Endodermal cell (in vitro differentiated cells): Measurements from ENCODE around the gene PAFAH1B1. TPM values are rescaled to one million over a fixed set of nuclear protein-coding genes. Genes with fewer than 3 reads are reported as not detected.

Source experiments
- DNase-seq: peaks from one replicate; pipeline ENCODE4 v3.0.0-alpha.2; 2017
- H3K27ac ChIP-seq: 2 replicates; pipeline ENCODE4 v1.5.1; 2013; ENCODE audit warnings: mild to moderate bottlenecking, low read depth, low read length, moderate library complexity
- H3K27me3 ChIP-seq: 2 replicates; pipeline ENCODE4 v1.6.1; 2013; ENCODE audit warnings: mild to moderate bottlenecking, low read length, moderate library complexity; ENCODE audit not compliant: insufficient read depth, control insufficient read depth, poor library complexity, severe bottlenecking
- H3K36me3 ChIP-seq: 2 replicates; pipeline ENCODE4 v1.7.0; 2013; ENCODE audit warnings: mild to moderate bottlenecking, low read length, moderate library complexity; ENCODE audit not compliant: control insufficient read depth, insufficient read depth
- H3K4me1 ChIP-seq: one replicate; pipeline ENCODE4 v1.7.0; 2013; ENCODE audit warnings: low read length; ENCODE audit not compliant: control insufficient read depth, insufficient read depth
- H3K4me3 ChIP-seq: 2 replicates; pipeline ENCODE4 v1.5.1; 2013; ENCODE audit warnings: mild to moderate bottlenecking, low read length, moderate library complexity
- H3K9ac ChIP-seq: 2 replicates; pipeline ENCODE4 v1.6.1; 2013; ENCODE audit warnings: mild to moderate bottlenecking, low read length, moderate library complexity; ENCODE audit not compliant: poor library complexity, severe bottlenecking; ENCODE audit errors: extremely low read depth
- H3K9me3 ChIP-seq: 2 replicates; pipeline ENCODE4 v1.6.1; 2013; ENCODE audit warnings: mild to moderate bottlenecking, low read length, moderate library complexity; ENCODE audit not compliant: control insufficient read depth
- H3K27ac Mint-ChIP-seq: 2 replicates; pipeline ENCODE4 v1.8.0; 2020; ENCODE audit warnings: mixed read lengths
- H3K27me3 Mint-ChIP-seq: 2 replicates; pipeline ENCODE4 v1.8.0; 2021; ENCODE audit warnings: mild to moderate bottlenecking, mixed read lengths; ENCODE audit not compliant: insufficient read depth
- H3K36me3 Mint-ChIP-seq: 2 replicates; pipeline ENCODE4 v1.8.0; 2020; ENCODE audit warnings: low read depth, mixed read lengths
- H3K4me1 Mint-ChIP-seq: 2 replicates; pipeline ENCODE4 v1.8.0; 2020; ENCODE audit warnings: mixed read lengths
- H3K4me3 Mint-ChIP-seq: 2 replicates; pipeline ENCODE4 v1.8.0; 2020; ENCODE audit warnings: mild to moderate bottlenecking, moderate library complexity, mixed read lengths
- H3K9me3 Mint-ChIP-seq: 2 replicates; pipeline ENCODE4 v1.8.0; 2020; ENCODE audit warnings: mild to moderate bottlenecking, mixed read lengths
- CTCF ChIP-seq: fragments of 200-600 bp; sonication (generic); conservative IDR thresholded peaks from 2 replicates; pipeline ENCODE4 v1.5.0; 2021; ENCODE audit warnings: antibody characterized with exemption, mild to moderate bottlenecking
- WGBS, 2 experiments: methylation state at CpG; one replicate each; pipeline versions ENCODE4 v1.1.5 to v1.1.7; 2013; ENCODE audit warnings: missing lambda C conversion rate in 2 of 2, mixed read lengths in 1 of 2; ENCODE audit not compliant: insufficient coverage in 1 of 2, insufficient read length in 1 of 2; 5-methylcytosine and 5-hydroxymethylcytosine counted together
- total RNA-seq, 2 donors: library from RNA; stranded (reverse); fragmentation: NEBNext Ultra II Directional in 1 of 2; extraction: Animal tissue kit (Norgen Biotek cat#: 25700) in 1 of 2; gene quantifications; 2 replicates in 1 of 2; 3 replicates in 1 of 2; pipeline ENCODE4 v1.2.1, GENCODE V29; 2021

PAFAH1B1 gene
- total RNA-seq, 2 donors from 2014 or later, result 157 to 200 TPM

DNA sequence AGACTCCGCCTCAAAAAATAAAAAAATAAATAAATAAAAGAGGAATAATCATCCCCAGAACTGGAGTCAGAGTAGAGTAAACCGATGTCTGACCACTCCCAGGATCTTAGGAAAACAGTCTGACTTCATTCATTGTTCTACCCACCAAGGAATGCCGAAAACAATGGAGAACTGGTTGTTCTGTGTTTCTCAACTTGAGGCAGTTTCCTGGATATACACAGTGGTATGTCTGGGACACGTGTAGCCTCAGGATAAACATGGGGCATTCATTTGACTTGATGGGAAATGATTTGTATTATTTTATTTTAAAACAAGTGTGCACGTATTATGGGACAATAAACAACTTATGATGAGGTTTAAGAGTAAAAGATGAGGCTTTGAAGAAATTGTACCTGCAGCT lies 32.8 kb upstream of the PAFAH1B1 start:
- Histone ChIP-seq H3K27ac (no peak overlapping the region), H3K36me3 (no peaks in the 10 kb centered on the region), H3K27me3 (no peaks in the 10 kb centered on the region), H3K9ac (no peak overlapping the region), H3K4me1 (no peaks in the 10 kb centered on the region), H3K9me3 (peaks cover 16% of the 10 kb centered on the region), H3K4me3 (no peak overlapping the region)
- H3K9me3 Mint-ChIP-seq, result peaks cover 29% of the 10 kb centered on the region
- no peak overlapping the region for H3K4me3 Mint-ChIP-seq
- H3K4me1 Mint-ChIP-seq, result no peaks in the 10 kb centered on the region
- no peaks in the 10 kb centered on the region for H3K36me3 Mint-ChIP-seq
- no peak overlapping the region for H3K27ac Mint-ChIP-seq
- no peak for TF ChIP-seq CTCF
- H3K27me3 Mint-ChIP-seq, result peaks cover 4% of the 10 kb centered on the region
- no peak for DNase-seq
- WGBS, 2 experiments, result 85 to 95% methylated on average over 4 of the region's 5 CpGs

GRCh38 chr17:2562162-2562858 lies 31.1 kb upstream of the PAFAH1B1 start:
- H3K4me1 ChIP-seq, result no peaks in the 10 kb centered on the region
- Mint-ChIP-seq H3K27me3 (peaks cover 4% of the 10 kb centered on the region), H3K4me1 (no peaks in the 10 kb centered on the region), H3K36me3 (no peaks in the 10 kb centered on the region), H3K9me3 (peaks cover 22% of the 10 kb centered on the region), H3K27ac (no peak overlapping the region), H3K4me3 (no peak overlapping the region)
- DNase-seq, result no peak
- H3K9ac ChIP-seq, result no peak overlapping the region
- no peak for TF ChIP-seq CTCF
- H3K36me3 ChIP-seq, result no peaks in the 10 kb centered on the region
- no peak overlapping the region for H3K4me3 ChIP-seq
- H3K27ac ChIP-seq, result no peak overlapping the region
- 86 to 87% methylated on average over 5 to 8 of the region's 8 CpGs for WGBS, 2 experiments
- no peaks in the 10 kb centered on the region for H3K27me3 ChIP-seq
- H3K9me3 ChIP-seq, result peaks cover 16% of the 10 kb centered on the region

GRCh38 chr17:2563061-2563460 lies 30.4 kb upstream of the PAFAH1B1 start:
- no peak overlapping the region for H3K9ac ChIP-seq
- no peaks in the 10 kb centered on the region for H3K27me3 ChIP-seq
- no peak for TF ChIP-seq CTCF
- H3K27ac ChIP-seq, result no peak overlapping the region
- Mint-ChIP-seq H3K9me3 (peaks cover 22% of the 10 kb centered on the region), H3K27ac (no peak overlapping the region), H3K4me1 (no peaks in the 10 kb centered on the region), H3K36me3 (no peaks in the 10 kb centered on the region), H3K4me3 (no peak overlapping the region), H3K27me3 (peaks cover 4% of the 10 kb centered on the region)
- no peaks in the 10 kb centered on the region for H3K4me1 ChIP-seq
- peak; percentile 55 for DNase-seq
- WGBS, 2 experiments, result 84 to 88% methylated on average over 7 of the region's 7 CpGs
- no peak overlapping the region for H3K4me3 ChIP-seq
- no peaks in the 10 kb centered on the region for H3K36me3 ChIP-seq
- H3K9me3 ChIP-seq, result peaks cover 16% of the 10 kb centered on the region
